ENCODE results near the gene FANK1.

DNA sequence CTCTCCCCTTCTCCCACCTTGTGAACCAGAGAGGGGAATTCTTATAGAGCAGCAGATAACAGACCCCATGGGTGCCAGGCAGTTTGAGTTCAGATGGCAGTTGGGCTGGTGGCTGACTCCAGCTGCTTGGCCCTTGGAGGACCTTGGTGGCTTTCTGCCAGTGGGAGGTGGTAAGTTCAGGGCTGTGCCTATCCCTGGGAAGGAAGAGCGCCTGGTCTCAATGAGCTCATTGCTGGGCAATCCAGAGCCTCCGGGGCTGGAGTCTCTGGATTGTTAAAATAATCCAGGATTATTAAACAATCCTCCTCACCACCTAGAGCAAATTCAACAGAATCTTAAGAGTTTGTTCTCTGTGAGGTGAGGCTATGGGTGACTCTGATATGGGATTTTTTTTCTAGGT is 105.2 kb downstream of the FANK1 start:
- TF ChIP-seq GATA2 (IDR thresholded peaks at IDR 0.05; ENCODE audit: low read depth, low read length) (no peak), GATA3 (IDR thresholded peaks at IDR 0.05; ENCODE audit: low read depth, low read length) (no peak)

Measured in SH-SY5Y (cell line).